GM19328 (cell line): ENCODE data around the gene AIP.

Experiments
- ATAC-seq: cut with Tn5 transposase; IDR thresholded peaks from one replicate; pipeline ENCODE4 v1.9.1; 2021; ENCODE audit warnings: mild to moderate bottlenecking, moderate library complexity; ENCODE audit not compliant: unreplicated experiment

The AIP gene

DNA sequence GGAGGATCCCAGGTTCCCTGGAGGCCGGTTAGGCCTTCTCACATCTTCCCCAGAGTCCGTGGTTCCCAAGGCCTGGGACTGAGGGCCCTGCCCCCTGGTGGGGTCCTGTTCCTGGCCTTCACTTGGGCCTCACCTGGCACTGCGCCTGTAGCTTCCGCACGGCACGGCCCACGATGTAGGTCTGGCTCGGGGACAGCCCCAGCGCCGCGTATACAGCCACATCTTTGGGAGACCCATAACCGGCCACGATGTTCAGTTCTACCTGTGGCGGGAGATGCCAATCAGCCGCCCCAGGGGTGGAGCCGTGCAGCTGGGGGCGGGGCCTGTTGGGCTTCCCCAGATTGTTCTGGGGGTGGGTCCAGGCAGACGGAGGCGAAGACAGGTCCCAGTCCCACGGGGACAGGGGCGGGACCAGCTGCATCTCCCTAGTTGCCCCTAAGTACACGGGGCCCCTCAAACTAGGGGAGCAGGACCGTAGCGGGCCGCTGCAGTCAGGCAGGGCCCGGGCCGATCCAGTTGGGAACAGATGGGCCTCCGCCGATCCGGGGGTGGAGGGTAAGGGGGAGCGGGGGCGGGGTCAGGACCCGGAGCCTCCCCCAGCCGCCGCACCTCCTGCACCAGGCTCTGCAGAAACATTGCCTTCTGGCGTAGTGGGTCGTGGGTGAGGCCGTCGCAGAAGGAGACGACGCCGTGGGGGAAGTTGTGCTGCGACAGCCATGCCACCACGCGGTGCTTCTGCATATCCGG, 10.1 kb downstream of the AIP start:
- ATAC-seq, result no peak

DNA sequence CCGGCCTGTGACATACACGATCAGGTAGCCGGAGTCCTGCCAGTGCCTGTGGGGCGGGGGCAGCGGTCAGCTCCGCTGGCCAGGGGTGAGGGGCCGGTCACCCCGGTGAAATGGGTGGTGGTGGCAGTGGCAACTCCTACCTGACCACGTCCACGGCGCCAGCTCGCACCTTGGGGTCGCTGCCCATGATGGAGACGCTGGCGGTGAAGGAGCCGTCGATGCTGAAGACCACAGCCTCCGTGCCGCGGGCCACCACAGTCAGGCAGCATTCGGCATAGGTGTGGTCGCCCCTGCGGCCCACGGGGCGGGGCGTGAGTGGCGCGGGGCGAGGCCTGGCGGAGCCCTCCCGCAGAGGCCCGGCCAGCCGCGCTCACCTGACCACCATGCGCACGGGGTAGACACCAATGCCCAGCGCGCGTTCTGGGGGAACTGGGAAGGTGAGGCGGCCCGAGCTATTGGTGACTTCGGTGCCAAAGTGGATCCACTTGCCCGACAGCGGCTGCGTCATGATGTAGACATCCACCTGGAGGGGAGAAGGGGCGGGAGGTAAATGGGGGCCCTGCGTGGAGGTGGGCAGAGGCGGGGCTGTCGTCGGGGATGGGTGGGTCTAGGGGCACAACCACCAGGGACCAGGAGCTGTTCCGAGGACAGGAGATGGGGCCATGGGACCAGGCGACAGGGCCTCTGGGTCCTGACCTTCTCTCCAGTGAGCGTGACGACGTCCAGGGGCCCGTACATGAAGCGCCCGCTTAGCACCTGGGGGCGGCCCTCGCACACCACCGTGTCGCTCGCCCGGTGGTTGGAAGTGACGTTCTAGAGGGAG, 10.9 kb downstream of the AIP start:
- ATAC-seq, result no peak

DNA sequence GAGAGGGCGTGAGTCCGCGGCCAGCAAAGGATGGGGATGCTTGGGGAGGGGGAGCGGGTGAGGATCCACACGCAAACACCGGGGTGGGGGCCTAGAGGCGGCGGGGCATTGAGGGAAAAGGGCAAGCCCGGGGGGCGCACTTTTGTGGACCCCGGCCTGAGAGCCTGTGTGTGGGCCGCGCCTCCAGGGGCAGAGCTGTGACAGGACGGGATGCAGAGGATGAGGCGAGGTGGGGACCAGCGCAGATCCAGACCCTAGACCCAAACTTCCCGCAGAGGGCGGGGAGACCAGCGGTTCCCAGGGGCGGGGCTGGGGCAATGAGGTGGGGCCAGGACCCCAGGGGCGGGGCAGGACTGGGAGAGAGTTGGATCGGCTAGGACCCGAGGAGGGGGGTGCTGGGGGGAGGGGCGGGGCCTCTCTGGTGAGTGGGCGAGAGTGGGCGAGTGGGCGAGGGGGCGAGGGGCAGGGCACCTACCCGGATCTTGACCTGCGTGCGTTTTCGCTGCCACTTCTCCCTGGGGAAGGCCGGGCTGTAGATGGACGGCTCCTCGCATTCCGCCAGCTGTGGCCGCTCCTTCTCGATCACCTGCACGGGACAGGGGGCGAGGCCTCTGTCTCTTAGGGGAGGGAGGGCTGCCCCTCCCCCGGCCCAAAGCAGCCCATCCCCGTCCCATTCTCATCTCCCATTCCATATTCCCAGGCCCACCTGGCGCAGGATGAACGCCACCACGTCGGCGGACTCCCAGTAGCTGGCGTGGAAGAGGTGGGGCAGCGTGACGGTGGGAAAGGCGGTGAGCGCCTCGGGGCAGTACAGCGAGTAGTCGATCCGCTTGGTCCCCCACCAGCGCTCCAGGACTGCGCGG, 11.8 kb downstream of the AIP start:
- no peak for ATAC-seq

DNA sequence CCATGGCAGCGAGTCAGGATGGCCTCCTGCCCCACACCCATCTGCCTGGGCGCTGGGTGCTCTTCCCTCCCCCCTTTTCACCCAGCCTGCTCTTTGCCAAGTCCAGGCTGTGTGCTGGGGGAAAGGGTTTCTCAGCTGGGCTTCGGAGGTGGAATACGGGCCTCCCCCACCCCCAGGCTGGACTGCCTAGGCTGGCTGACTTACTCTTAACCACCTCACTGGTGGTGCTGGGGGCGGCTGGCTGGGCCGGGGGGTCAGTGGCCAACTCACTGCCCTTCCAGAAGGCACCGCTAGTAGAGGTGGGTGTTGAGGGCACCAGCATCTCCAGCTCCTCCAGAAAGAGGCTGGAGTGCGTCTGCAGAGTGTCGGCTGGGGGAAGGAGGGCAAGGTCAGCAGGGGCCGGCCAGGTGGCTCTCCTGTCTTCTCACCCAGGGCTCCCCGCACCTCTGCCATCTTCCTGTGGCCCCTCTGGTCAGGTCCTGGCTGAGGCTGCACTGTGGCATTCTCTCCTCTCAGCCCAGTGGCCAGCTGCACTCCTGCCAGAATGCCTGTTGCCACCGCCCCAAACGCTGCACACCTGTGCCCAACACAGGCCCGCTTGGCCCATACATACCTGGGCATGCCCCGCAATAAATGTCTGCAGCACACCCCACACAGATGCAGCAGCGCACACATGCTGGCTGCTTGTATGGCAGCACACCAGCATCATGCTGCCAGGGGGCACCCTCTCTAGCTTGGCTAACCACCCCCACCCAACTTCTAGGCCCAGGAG, 12.6 kb downstream of the AIP start:
- no peak for ATAC-seq

DNA sequence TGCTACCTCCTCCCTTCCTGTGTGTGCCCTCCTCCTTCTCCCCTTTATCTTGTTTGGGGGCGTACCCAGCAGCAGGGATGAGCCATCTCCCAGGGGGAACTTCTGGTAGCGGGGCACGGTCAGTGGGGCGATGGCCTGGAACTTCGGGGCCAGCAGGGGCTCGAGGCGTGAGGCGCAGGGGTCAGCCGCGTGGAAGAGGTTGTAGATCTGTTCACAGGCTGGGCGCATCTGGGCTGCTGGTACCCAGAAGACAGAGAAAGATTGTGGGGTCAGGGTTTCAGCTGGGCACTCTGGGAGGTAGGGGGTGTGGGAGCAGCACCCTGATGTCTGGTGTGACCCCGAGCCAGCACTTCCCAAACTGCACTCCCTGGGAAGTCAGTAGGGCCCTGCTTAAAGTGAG, 13.3 kb downstream of the AIP start:
- ATAC-seq, result no peak

DNA sequence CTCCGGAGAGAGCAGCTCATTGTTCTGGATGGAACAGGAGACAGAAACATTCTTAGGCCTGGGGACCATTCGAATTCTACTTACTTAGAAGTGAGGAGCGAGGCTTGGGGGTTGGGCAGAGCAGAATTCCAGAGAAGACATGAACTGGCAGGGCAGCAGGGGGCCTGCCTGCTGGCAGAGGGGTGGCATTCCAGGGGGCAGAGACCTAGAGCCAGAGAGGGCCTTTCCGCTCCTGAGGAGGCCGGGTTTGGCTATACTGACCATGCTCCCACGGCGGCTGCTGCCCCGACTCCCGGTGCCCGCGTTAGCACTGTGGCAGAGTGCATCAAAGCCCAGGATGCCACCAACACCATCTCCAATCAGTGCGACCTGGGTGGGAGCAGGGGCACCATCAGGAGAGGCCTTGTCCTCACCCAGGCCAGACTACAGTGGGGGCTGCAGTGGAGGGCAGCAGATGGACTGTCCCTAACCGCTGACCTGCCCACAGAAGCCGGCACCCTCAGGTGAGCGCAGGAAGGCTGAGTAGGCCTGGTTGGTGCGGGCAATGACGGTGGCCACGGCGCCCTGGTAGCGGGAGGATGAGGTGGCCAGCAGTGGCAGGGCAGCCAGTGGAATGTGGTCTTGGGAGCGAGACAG, 14.9 kb downstream of the AIP start:
- no peak for ATAC-seq

DNA sequence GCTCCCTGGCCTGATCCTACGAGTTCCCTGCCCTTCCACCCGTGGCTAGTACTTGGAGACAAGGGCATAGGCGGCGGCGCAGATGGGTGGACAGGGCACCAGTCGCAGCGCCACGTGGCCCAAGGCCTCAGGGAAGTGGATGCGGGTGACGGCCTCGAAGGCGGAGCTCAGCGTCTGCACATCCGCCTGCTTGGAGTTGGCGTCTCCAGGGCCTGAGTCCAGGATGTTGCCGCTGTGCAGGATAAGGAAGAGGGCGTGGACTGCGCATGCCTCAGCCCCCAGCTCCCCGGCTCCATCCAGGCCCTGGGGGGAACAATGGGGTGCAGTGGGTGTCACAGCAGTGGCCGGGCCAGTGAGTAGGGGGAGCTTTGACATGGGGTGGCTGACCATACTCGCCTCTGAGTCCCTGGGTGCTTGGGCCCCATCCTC, 15.7 kb downstream of the AIP start:
- no peak for ATAC-seq

DNA sequence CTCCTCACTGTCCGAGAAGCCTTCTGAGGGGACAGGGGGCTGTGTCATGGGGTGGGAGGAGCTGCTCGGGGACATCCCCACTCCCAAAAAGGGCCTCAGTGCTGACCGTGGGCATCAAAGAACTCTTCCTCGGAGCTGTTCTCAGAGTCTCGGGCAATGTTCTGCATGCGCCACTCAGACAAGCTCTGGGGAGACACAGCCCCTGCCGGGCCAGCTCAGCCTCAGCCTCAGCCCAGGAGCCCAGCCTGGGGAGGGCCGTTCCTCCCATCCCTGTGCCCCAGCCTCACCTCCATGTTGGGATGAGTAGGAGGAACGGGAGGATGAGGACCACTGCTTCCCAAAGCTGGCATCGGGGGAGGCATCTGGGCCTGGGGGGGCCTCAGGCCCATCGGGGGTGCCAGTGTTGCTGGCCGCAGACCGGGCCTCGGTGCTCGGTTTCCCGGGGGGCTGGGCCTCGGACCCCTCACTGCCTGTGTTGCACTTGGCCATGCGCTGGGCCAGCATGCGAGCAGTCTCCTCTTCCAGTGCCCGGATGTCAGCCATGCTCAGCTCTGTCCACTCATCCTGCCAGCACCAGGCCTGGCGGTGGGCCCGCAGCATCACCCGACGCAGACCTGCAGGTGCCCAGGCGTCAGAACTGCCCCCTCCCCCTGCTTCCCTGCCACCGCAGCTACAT, 17.1 kb downstream of the AIP start:
- no peak for ATAC-seq

DNA sequence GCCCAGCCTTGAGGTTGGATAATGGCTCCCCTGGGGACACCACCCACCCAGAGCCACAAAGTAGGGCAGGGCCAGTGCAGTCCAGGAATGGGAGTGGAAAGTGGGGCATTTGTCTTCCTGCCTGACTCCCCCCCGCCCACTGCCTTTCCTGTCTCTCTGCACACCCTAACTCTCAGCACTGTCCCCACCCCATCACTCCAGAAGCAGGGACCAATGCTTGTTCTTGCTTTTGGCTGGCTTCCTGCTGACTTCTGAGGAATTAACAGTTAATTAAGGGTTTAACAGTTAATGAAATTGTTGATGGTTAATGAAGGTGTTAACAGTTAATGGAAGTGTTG, 17.6 kb downstream of the AIP start:
- no peak for ATAC-seq

DNA sequence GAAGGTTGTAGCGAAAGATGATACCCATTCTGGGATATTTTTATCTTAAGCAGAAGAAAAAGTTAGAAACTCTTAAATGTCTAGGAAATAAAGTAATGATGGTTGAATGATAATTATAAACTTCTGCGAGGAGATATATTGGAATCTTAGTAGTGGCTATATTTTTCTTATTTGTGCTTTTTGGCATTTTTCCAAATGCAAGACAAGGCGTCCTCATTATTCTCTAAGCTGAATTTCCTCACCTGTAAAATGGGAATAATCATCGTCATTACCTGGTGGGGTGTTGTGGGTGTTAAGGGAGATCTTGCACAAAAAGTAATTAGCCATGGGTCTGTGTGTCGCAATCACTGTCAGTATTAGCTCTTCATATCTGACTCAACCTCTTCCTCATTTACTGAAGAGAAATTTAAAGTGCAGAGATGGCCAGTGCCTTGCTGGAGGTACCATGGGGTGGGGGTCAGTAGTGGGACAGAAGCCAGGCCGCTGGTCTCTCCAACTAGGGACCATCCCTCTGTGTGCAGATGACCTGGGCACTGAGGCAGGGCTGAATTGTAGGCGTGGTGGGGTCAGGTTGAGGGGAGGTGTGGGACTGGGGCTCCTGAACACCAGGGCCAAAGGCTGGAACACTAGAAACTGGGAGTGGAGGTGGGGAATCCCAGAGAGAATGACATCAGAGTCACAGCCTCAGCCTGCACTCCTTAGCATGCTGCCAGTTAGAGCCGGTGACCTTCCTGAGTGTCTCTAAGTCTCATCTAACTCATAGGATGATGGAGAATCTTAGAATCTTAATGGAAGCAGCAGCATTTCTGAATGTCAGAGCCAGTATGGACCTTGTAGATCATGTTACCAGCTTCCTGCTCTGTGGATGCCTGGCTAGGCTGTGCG, 18.2 kb downstream of the AIP start:
- ATAC-seq, result no peak

DNA sequence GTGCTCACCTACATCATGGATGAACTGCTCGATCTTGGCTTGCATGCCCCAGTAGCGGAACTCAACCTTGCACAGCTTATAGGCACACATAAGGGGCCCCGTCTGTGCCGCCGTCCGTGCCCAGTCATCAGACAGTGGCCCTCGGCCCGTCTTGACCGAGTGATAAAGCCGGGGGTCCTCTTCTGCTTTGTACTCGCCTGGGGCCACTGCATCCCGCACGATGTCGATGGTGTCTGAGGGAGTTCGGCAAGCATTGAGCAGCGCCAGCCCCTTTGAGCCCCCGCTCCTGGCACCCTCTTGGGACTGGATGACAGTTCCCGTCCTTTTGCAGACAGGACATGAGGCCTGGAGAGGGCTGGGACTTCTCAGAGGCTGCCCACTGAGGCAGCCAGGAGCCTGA, 19.0 kb downstream of the AIP start:
- no peak for ATAC-seq

DNA sequence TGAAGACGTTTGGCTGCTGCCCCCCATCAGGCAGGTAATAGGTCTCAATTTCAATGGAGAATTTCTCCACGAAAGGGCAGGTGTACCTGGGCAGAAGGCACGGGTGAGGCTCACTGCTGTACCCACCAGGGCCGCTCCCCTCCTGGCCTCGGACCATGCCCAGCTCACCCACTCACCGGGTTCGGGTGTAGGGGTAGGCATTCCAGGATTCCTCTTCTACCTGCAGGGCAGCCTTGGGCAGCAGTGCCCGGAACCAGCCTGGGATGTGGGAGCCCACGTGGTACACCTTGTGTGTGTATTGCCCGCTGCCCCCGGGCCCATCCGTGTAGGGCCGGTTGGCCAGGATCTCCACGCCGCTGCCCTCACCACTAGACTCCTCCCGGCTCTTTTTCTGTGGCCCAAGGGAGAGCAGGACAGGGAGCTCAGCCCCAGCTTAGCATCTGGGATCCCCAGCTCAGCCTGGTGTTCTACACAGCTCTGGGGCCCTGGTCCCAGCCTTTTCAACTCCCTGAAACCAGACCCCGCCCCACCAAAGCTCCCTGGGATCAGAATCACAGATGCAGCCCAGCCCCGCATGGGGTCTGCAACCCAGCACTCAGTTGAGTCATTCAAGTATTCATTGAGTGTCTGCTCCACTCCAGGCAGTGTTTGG, 19.6 kb downstream of the AIP start:
- no peak for ATAC-seq

DNA sequence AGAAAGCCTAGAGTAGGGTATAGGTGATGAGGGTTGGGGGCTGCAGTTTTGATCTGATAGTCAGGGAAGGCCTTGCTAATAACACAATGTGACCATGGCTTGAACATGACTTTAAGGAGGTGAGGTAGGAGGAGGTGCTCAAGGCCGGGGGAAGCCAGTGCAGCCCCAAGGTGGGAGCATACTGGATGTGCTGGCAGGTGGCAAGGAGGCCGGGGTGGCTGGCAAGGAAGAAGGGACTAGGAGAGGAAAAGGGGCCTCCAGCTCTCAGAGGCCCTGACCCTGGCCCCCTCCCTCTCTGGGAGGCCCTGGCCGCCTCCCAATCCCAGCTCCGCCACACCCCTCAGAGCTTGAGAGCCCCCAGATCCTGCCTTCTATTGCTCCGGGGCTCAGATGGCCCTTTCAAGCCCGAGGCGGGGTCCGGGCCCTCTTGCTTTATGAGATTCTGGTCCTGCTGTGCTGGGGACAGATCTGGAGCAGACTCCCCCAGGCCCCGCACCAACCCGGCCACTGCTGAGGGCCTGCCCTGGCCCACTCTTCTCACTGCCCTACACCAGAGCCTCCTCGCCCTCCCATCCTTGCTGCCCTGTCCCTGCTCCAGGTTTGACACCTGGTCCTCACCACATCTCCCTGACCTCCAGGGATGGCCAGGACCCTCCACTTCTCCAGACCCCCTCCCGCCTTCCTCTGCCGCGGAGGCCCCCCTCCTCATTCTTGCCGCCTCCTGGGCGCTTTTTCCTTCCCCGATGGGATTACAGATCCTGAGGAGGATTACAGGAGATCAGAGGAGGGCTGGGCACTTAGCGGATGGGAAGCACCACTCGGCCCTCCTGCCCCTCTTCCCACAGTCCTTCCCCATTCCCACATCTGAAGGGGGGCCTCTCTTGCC, 20.5 kb downstream of the AIP start:
- no peak for ATAC-seq

DNA sequence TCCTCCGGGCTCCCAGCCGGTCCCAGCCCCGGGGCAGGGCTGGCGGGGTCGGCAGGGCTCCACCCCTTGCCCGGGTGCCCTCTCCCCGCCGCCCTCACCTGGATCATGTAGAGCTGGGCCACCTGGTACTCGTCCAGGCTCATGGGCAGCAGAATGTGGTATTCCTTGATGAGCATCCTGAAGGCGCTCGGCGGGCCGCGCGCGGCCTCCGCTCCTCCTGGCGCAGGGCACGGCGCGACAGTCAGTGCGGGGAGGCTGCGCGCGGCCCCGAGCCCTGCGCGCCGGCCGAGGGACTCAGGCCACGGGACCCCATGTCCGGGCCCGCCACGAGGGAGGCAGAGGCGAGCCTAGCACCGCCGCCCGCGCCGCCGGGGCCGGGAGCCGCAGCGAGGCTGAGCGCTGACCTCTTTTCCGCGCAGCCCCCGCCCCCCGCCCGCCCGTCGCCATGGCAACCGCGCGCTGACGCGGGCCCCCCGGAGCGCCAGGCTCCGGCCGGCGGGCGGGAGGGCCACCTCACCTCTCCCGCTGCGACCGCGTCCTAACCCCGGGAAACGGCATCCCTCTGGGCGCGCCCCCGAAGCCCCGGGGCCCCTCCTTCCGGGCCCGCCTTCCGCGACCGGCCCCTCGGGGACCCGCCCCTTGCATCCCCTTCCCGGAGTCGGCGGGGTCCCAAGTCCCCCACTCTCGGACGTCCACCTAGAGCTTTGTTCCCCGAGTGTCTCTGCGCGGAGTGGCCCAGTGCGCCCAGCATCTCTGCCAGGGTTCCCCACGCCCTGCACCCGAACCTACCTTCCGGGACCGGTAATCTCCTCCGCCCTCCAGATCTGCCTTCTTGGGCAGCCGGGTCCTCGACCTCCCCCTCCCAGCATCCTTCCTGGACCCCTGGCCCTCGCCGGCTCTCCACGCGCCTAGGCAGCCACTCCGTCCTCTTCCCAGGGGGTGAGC, 21.5 kb downstream of the AIP start:
- ATAC-seq, result no peak

DNA sequence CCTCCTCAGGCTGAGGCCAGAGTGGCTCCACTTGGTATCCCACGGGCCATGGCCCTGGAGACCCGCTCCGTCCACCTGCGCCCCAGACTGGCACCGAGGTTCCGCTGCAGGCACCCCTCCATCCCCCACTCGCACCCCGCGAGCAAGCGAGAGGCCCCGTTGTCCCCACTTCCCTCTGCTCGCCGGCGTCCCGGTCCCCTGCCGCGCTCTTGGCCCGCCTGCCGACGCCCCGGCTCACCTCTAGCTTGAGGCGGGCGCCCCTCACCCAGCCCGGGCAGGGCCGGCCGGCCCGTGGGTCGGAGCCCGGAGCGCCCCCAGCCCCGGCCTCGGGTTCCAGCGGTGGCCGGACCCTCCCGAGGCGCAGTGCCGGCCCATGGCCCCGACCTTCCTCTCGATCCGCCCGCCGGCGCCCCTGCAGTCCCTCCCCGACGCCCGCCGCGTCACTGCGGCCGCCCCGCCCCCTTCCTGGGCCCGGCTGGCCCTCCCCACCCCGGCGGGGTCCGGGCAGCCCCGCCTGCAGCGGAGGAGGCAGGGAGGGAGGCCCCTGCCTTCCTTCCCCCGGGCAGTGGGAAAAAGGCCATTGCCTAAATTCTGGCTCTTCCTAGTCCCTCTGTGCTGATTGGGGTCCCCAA, 22.2 kb downstream of the AIP start, which contains the start of gene PITPNM1:
Gene PITPNM1, minus strand, starts transcription at position 414 of the 632 bp plus-strand sequence. CDS start 1,183 bp downstream, outside the sequence.
- ATAC-seq, result no peak
